HG03139 (cell line): ENCODE data around the gene ALOX5.
"Not testable (repeated sequence)": the region's sequence is repeated elsewhere in the genome, so short reads cannot be mapped to it uniquely, and the experiment has no call there.

Source experiments
- ATAC-seq: cut with Tn5 transposase; IDR thresholded peaks from one replicate; pipeline ENCODE4 v1.9.1; 2021; ENCODE audit not compliant: unreplicated experiment

ALOX5 gene

GRCh38 chr10:45404087-45404769 lies 30.2 kb downstream of the ALOX5 start:
- no peak for ATAC-seq

GRCh38 chr10:45404770-45405120 lies 30.7 kb downstream of the ALOX5 start:
- no peak for ATAC-seq

- ATAC-seq, result no peak
Measured at GRCh38 chr10:45407542-45407941, 33.5 kb downstream of the ALOX5 start.

GRCh38 chr10:45408421-45409319 lies 34.7 kb downstream of the ALOX5 start:
- ATAC-seq, result no peak

GRCh38 chr10:45409347-45409746 lies 35.3 kb downstream of the ALOX5 start:
- ATAC-seq, result not testable (repeated sequence)

GRCh38 chr10:45409782-45410181 lies 35.8 kb downstream of the ALOX5 start:
- ATAC-seq, result no peak

GRCh38 chr10:45410489-45410806 lies 36.4 kb downstream of the ALOX5 start:
- no peak for ATAC-seq

- ATAC-seq, result no peak
Measured at GRCh38 chr10:45410807-45411606, 37.0 kb downstream of the ALOX5 start.

GRCh38 chr10:45411607-45411940 lies 37.6 kb downstream of the ALOX5 start:
- no peak for ATAC-seq

- not testable (repeated sequence) for ATAC-seq
Measured at GRCh38 chr10:45415062-45415461, 41.0 kb downstream of the ALOX5 start.

GRCh38 chr10:45416603-45417002 lies 42.6 kb downstream of the ALOX5 start:
- no peak for ATAC-seq

GRCh38 chr10:45417746-45418145 lies 43.7 kb downstream of the ALOX5 start:
- no peak for ATAC-seq

GRCh38 chr10:45418417-45418848 lies 44.4 kb downstream of the ALOX5 start:
- ATAC-seq, result no peak

GRCh38 chr10:45418849-45419675 lies 45.0 kb downstream of the ALOX5 start:
- peak; percentile 44 for ATAC-seq

- ATAC-seq, result peak; percentile 6
Measured at GRCh38 chr10:45419676-45420025, 45.6 kb downstream of the ALOX5 start.

GRCh38 chr10:45420453-45421192 lies 46.6 kb downstream of the ALOX5 start:
- peak; percentile 56 for ATAC-seq

- no peak for ATAC-seq
Measured at GRCh38 chr10:45421221-45422097, 47.4 kb downstream of the ALOX5 start.

- ATAC-seq, result no peak
Measured at GRCh38 chr10:45422207-45422865, 48.3 kb downstream of the ALOX5 start.
